H1 (cell line): Measurements from ENCODE around the gene WSCD1. TPM values are rescaled to one million over a fixed set of nuclear protein-coding genes. Genes with fewer than 3 reads are reported as not detected.

Experiments
- EP300 ChIP-seq, 2 experiments: IDR thresholded peaks; 1 replicate in 1 of 2; 2 replicates in 1 of 2; pipeline ENCODE4 v1.6.1; 2011 to 2012; ENCODE audit warnings: low read depth in 2 of 2, low read length in 2 of 2, mild to moderate bottlenecking in 2 of 2, borderline replicate concordance in 1 of 2, inconsistent platforms in 1 of 2, moderate library complexity in 1 of 2
- SIRT6 ChIP-seq: IDR thresholded peaks from one replicate; pipeline ENCODE4 v1.7.1; 2012; ENCODE audit warnings: low read length, inconsistent platforms
- polyA plus RNA-seq, 7 experiments: library from polyadenylated mRNA; depleted of rRNA in 3 of 7; stranded (reverse) in 5 of 7; unstranded in 2 of 7; fragments of >200 nt in 5 of 7; fragments of 200-250 nt in 2 of 7; gene quantifications; 1 replicate in 5 of 7; 2 replicates in 1 of 7; 4 replicates in 1 of 7; pipeline versions ENCODE4 v1.2.1 to v1.2.3, GENCODE V29; 2011 to 2013; ENCODE audit warnings: missing spikeins in 2 of 7, mixed read lengths in 2 of 7
- total RNA-seq: library from RNA; stranded (reverse); fragmentation: NEBNext Ultra II Directional; extraction: Animal tissue kit (Norgen Biotek cat#: 25700); gene quantifications from 2 replicates; pipeline ENCODE4 v1.2.1, GENCODE V29; 2021
- TF ChIP-seq, protein P1 (sequence below): IDR thresholded peaks from 2 replicates; pipeline ENCODE4 v1.6.1; 2012; ENCODE audit warnings: inconsistent platforms

WSCD1 gene
- total and polyA plus RNA-seq, 2 of the 8 experiments (the other 6 are each of a cell fraction or from before 2014, with no cell fraction given) = 21.9 to 39.0 TPM

DNA sequence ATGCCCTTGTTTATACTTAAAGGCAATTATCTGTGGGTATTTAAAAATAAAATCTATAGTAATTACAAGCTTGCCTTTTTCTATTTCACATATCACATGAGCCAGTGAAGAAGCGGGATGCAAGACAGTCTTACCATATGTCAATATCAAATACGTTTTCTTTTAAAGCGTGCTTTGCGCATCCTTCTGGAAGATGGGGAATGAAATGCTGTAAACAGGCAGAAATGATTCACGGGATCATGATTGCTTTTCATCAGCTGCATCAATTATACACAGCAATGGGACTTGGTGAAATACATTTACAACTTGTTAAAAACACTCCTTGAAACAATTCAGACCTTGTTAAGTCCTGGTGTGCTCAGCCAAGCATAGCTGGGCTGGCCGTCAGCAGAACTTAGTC lies 72.5 kb downstream of the WSCD1 start (continued):
- TF ChIP-seq SIRT6 = no peak
- no peak for TF ChIP-seq EP300 (IDR thresholded peaks at IDR 0.05; ENCODE audit: borderline replicate concordance in 1 of 2, low read depth in 2 of 2, low read length in 2 of 2)
- TF ChIP-seq, protein P1, sequence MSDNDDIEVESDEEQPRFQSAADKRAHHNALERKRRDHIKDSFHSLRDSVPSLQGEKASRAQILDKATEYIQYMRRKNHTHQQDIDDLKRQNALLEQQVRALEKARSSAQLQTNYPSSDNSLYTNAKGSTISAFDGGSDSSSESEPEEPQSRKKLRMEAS = no peak
- TF ChIP-seq, all 59 proteins: peak for 0
